Trophoblast cell (in vitro differentiated cells and primary cell): ENCODE data around the gene CACNB2.

Experiments
- DNase-seq, 2 donors: peaks; one replicate each; pipeline ENCODE4 v3.0.0-alpha.2; 2016
- H2AFZ ChIP-seq: 2 replicates; pipeline ENCODE4 v1.6.1; 2013; ENCODE audit warnings: low read length, moderate library complexity, mild to moderate bottlenecking; ENCODE audit not compliant: insufficient read depth, poor library complexity
- H2AK5ac ChIP-seq: 2 replicates; pipeline ENCODE4 v1.6.1; 2013; ENCODE audit warnings: mild to moderate bottlenecking, low read length
- H2BK120ac ChIP-seq: 2 replicates; pipeline ENCODE4 v1.6.1; 2013; ENCODE audit warnings: low read length, mild to moderate bottlenecking, moderate library complexity; ENCODE audit not compliant: insufficient read depth, poor library complexity
- H2BK12ac ChIP-seq: 2 replicates; pipeline ENCODE4 v1.6.1; 2013; ENCODE audit warnings: mild to moderate bottlenecking, low read length, moderate library complexity
- H2BK5ac ChIP-seq: 2 replicates; pipeline ENCODE4 v1.6.1; 2013; ENCODE audit warnings: low read length, low read depth, moderate library complexity, mild to moderate bottlenecking; ENCODE audit not compliant: poor library complexity
- H3K14ac ChIP-seq: 2 replicates; pipeline ENCODE4 v1.6.1; 2013; ENCODE audit warnings: mild to moderate bottlenecking, low read length
- H3K18ac ChIP-seq: 2 replicates; pipeline ENCODE4 v1.6.1; 2013; ENCODE audit warnings: mild to moderate bottlenecking, low read length
- H3K23ac ChIP-seq: 2 replicates; pipeline ENCODE4 v1.6.1; 2013; ENCODE audit warnings: low read length
- H3K27ac ChIP-seq: 2 replicates; pipeline ENCODE4 v1.5.1; 2013; ENCODE audit warnings: low read depth, mild to moderate bottlenecking, inconsistent platforms, low read length, moderate library complexity
- H3K27me3 ChIP-seq: 2 replicates; pipeline ENCODE4 v1.6.1; 2013; ENCODE audit warnings: inconsistent platforms, mild to moderate bottlenecking, low read length, moderate library complexity; ENCODE audit not compliant: insufficient read depth
- H3K36me3 ChIP-seq, 2 experiments: 1 replicate in 1 of 2; 2 replicates in 1 of 2; pipeline ENCODE4 v1.6.1; 2013; ENCODE audit warnings: low read length in 2 of 2, mild to moderate bottlenecking in 2 of 2, moderate library complexity in 1 of 2; ENCODE audit not compliant: insufficient read depth in 2 of 2, control insufficient read depth in 1 of 2
- H3K4ac ChIP-seq: 2 replicates; pipeline ENCODE4 v1.6.1; 2013; ENCODE audit warnings: low read depth, mild to moderate bottlenecking, low read length, moderate library complexity
- H3K4me1 ChIP-seq, 2 experiments: 1 replicate in 1 of 2; 2 replicates in 1 of 2; pipeline ENCODE4 v1.6.1; 2013; ENCODE audit warnings: low read length in 2 of 2, mild to moderate bottlenecking in 2 of 2, moderate library complexity in 1 of 2; ENCODE audit not compliant: insufficient read depth in 2 of 2, control insufficient read depth in 1 of 2
- H3K4me2 ChIP-seq: 2 replicates; pipeline ENCODE4 v1.6.1; 2013; ENCODE audit warnings: inconsistent platforms, mild to moderate bottlenecking, low read length, moderate library complexity
- H3K4me3 ChIP-seq: 2 replicates; pipeline ENCODE4 v1.5.1; 2013; ENCODE audit warnings: mild to moderate bottlenecking, low read depth, low read length, inconsistent platforms
- H3K79me1 ChIP-seq: one replicate; pipeline ENCODE4 v1.6.1; 2013; ENCODE audit warnings: low read length
- H3K79me2 ChIP-seq: 2 replicates; pipeline ENCODE4 v1.6.1; 2013; ENCODE audit warnings: low read length, mild to moderate bottlenecking; ENCODE audit not compliant: control insufficient read depth, insufficient read depth, poor library complexity
- H3K9ac ChIP-seq: 2 replicates; pipeline ENCODE4 v1.6.1; 2013; ENCODE audit warnings: mild to moderate bottlenecking, low read length
- H3K9me3 ChIP-seq: 2 replicates; pipeline ENCODE4 v1.6.1; 2013; ENCODE audit warnings: low read depth, mild to moderate bottlenecking, control low read depth, inconsistent platforms, low read length; ENCODE audit not compliant: insufficient read depth
- H4K12ac ChIP-seq: 2 replicates; pipeline ENCODE4 v1.6.1; 2013; ENCODE audit warnings: low read depth, mild to moderate bottlenecking, low read length, moderate library complexity
- H4K8ac ChIP-seq: 2 replicates; pipeline ENCODE4 v1.6.1; 2013; ENCODE audit warnings: low read depth, mild to moderate bottlenecking, low read length, moderate library complexity
- H4K91ac ChIP-seq: one replicate; pipeline ENCODE4 v1.6.1; 2013; ENCODE audit warnings: low read depth, mild to moderate bottlenecking, low read length, moderate library complexity
- WGBS: extraction: QIAGEN DNeasy Blood & Tissue Kit; methylation state at CpG from one replicate; pipeline ENCODE4 v1.1.7; 2013; ENCODE audit warnings: missing lambda C conversion rate; ENCODE audit not compliant: insufficient read length, insufficient coverage; ENCODE audit errors: extremely low coverage; 5-methylcytosine and 5-hydroxymethylcytosine counted together

CACNB2 gene

GRCh38 chr10:18236756-18237155 is 96.5 kb downstream of the CACNB2 start:
- no peaks in the 10 kb centered on the region for H3K27me3 ChIP-seq
- no peak overlapping the region for H3K18ac ChIP-seq
- H3K14ac ChIP-seq = no peak overlapping the region

GRCh38 chr10:18238870-18239485 is 98.8 kb downstream of the CACNB2 start:
- Histone ChIP-seq H3K4me2 (no peak overlapping the region), H3K9ac (no peak overlapping the region), H2BK5ac (no peak overlapping the region), H2AK5ac (no peak overlapping the region), H3K4me3 (no peak overlapping the region), H3K4ac (no peak overlapping the region), H3K4me1 (peaks cover 0 to 3% of the 10 kb centered on the region in 2 experiments), H4K12ac (no peak overlapping the region), H3K9me3 (no peaks in the 10 kb centered on the region), H4K8ac (no peak overlapping the region), H3K18ac (no peak overlapping the region), H4K91ac (no peak overlapping the region), H2BK120ac (no peak overlapping the region), H3K79me2 (no peaks in the 10 kb centered on the region), H2AFZ (no peak overlapping the region), H3K27me3 (no peaks in the 10 kb centered on the region), H3K79me1 (no peaks in the 10 kb centered on the region), H3K14ac (no peak overlapping the region), H3K36me3 (no peaks in the 10 kb centered on the region), H3K23ac (no peak overlapping the region), H3K27ac (no peak overlapping the region), H2BK12ac (no peak overlapping the region)
- no CpG with 5 or more reads among the region's 8 CpGs for WGBS
- DNase-seq = peak in 1 of 2 donors; percentile 61

More at GRCh38 chr10:18236756-18237155, 96.5 kb downstream of the CACNB2 start:
- H2BK5ac ChIP-seq = no peak overlapping the region
- no peaks in the 10 kb centered on the region for H3K9me3 ChIP-seq
- no peak overlapping the region for H2AFZ ChIP-seq
- H2AK5ac ChIP-seq = no peak overlapping the region
- H3K9ac ChIP-seq = no peak overlapping the region
- no peak overlapping the region for H4K91ac ChIP-seq
- no peak overlapping the region for H3K4ac ChIP-seq
- H3K4me2 ChIP-seq = no peak overlapping the region
- H3K27ac ChIP-seq = no peak overlapping the region
- H3K23ac ChIP-seq = no peak overlapping the region
- no peaks in the 10 kb centered on the region for H3K36me3 ChIP-seq
- no peak for DNase-seq
- H4K12ac ChIP-seq = no peak overlapping the region
- H3K4me3 ChIP-seq = no peak overlapping the region
- no peaks in the 10 kb centered on the region for H3K79me2 ChIP-seq
- no peaks in the 10 kb centered on the region for H3K79me1 ChIP-seq
- peaks cover 0 to 3% of the 10 kb centered on the region in 2 experiments for H3K4me1 ChIP-seq
- no CpG with 5 or more reads among the region's 3 CpGs for WGBS
- H2BK12ac ChIP-seq = no peak overlapping the region
- H4K8ac ChIP-seq = no peak overlapping the region
- H2BK120ac ChIP-seq = no peak overlapping the region

- DNase-seq = peak; percentile 16 to 76
- no CpG with 5 or more reads among the region's 12 CpGs for WGBS
- Histone ChIP-seq H2AFZ (no peak overlapping the region), H3K4me3 (no peak overlapping the region), H3K79me1 (no peaks in the 10 kb centered on the region), H3K27ac (no peak overlapping the region), H2BK5ac (no peak overlapping the region), H4K12ac (no peak overlapping the region), H2BK12ac (no peak overlapping the region), H3K4me2 (no peak overlapping the region), H3K14ac (no peak overlapping the region), H3K79me2 (no peaks in the 10 kb centered on the region), H3K36me3 (no peaks in the 10 kb centered on the region), H3K27me3 (no peaks in the 10 kb centered on the region), H3K4me1 (peaks cover 0 to 3% of the 10 kb centered on the region in 2 experiments), H3K9ac (no peak overlapping the region), H3K18ac (no peak overlapping the region), H4K91ac (no peak overlapping the region), H2BK120ac (no peak overlapping the region), H3K23ac (no peak overlapping the region), H2AK5ac (no peak overlapping the region), H3K4ac (no peak overlapping the region), H3K9me3 (no peaks in the 10 kb centered on the region), H4K8ac (no peak overlapping the region)
Measured at GRCh38 chr10:18240185-18240882, 100.1 kb downstream of the CACNB2 start.

GRCh38 chr10:18246967-18247366 is 106.7 kb downstream of the CACNB2 start:
- no peak overlapping the region for H3K18ac ChIP-seq

More at GRCh38 chr10:18246967-18247366, 106.7 kb downstream of the CACNB2 start:
- Histone ChIP-seq H4K91ac (no peak overlapping the region), H2BK120ac (no peak overlapping the region), H3K9ac (no peak overlapping the region), H3K4me1 (no peaks in the 10 kb centered on the region), H3K36me3 (no peaks in the 10 kb centered on the region), H3K79me1 (no peaks in the 10 kb centered on the region), H3K4ac (no peak overlapping the region), H3K9me3 (no peaks in the 10 kb centered on the region), H4K8ac (no peak overlapping the region), H3K14ac (no peak overlapping the region), H3K79me2 (no peaks in the 10 kb centered on the region), H2AK5ac (no peak overlapping the region), H3K4me3 (no peak overlapping the region), H2BK12ac (no peak overlapping the region), H3K4me2 (no peak overlapping the region), H2AFZ (no peak overlapping the region), H3K27me3 (no peaks in the 10 kb centered on the region), H3K23ac (no peak overlapping the region), H4K12ac (no peak overlapping the region), H3K27ac (no peak overlapping the region), H2BK5ac (no peak overlapping the region)
- DNase-seq = peak in 1 of 2 donors; percentile 32
- WGBS = no CpG with 5 or more reads among the region's 7 CpGs
